Osteocyte (in vitro differentiated cells): ENCODE data around the gene C15orf40. TPM values are rescaled to one million over a fixed set of nuclear protein-coding genes. Genes with fewer than 3 reads are reported as not detected.
A peak's percentile ranks its signal among the peaks of the same experiment; 100 is the strongest.

ENCODE experiments used
- DNase-seq: peaks from one replicate; pipeline ENCODE4 v3.0.0; 2021; ENCODE audit warnings: mixed read lengths; ENCODE audit not compliant: unreplicated experiment; ENCODE audit errors: extremely low spot score
- H3K27ac Mint-ChIP-seq: one replicate; pipeline ENCODE4 v1.8.0; 2021; ENCODE audit warnings: mild to moderate bottlenecking, mixed read lengths; ENCODE audit not compliant: unreplicated experiment
- H3K27me3 Mint-ChIP-seq: one replicate; pipeline ENCODE4 v1.8.0; 2021; ENCODE audit warnings: mixed read lengths; ENCODE audit not compliant: unreplicated experiment
- H3K36me3 Mint-ChIP-seq: one replicate; pipeline ENCODE4 v1.8.0; 2021; ENCODE audit warnings: mixed read lengths; ENCODE audit not compliant: unreplicated experiment
- H3K4me1 Mint-ChIP-seq: one replicate; pipeline ENCODE4 v1.8.0; 2021; ENCODE audit warnings: mixed read lengths; ENCODE audit not compliant: unreplicated experiment
- H3K4me3 Mint-ChIP-seq: one replicate; pipeline ENCODE4 v1.8.0; 2021; ENCODE audit warnings: mild to moderate bottlenecking, moderate library complexity, mixed read lengths; ENCODE audit not compliant: unreplicated experiment
- H3K9me3 Mint-ChIP-seq: one replicate; pipeline ENCODE4 v1.8.0; 2021; ENCODE audit warnings: mixed read lengths; ENCODE audit not compliant: unreplicated experiment
- CTCF ChIP-seq: fragments of 200-600 bp; sonication (generic); IDR thresholded peaks from 2 replicates; pipeline ENCODE4 v1.5.0; 2021; ENCODE audit warnings: antibody characterized with exemption, mild to moderate bottlenecking, moderate library complexity
- total RNA-seq: library from RNA; stranded (reverse); gene quantifications from 2 replicates; pipeline ENCODE4 v1.2.1, GENCODE V29; 2021

C15orf40 gene
- total RNA-seq, 1 donor from 2014 or later = 24.5 TPM

DNA sequence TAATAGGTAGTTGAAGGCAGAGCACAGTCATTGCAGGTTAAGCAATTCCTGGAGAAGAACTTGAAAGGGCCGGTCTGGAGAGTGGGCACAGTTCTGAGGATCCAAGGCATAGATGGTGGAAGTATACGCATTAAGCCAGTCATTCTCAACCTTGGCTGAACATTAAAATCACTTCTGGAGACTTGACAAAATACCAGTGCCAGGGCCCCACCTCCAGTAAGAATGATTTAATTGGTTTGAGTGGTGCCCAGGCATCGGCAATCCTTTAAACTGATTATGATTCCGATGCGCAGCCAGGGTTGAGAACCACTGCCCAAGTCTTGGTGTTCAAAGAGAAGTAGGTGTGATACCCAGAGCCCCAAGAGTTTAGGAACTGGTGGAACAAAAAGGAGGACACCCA is 52.0 kb downstream of the C15orf40 start:
- Mint-ChIP-seq H3K27me3 (no peaks in the 10 kb centered on the region), H3K4me3 (no peak overlapping the region), H3K4me1 (no peaks in the 10 kb centered on the region), H3K9me3 (no peaks in the 10 kb centered on the region), H3K36me3 (no peaks in the 10 kb centered on the region), H3K27ac (no peak overlapping the region)
- TF ChIP-seq CTCF = no peak
- DNase-seq = no peak

DNA sequence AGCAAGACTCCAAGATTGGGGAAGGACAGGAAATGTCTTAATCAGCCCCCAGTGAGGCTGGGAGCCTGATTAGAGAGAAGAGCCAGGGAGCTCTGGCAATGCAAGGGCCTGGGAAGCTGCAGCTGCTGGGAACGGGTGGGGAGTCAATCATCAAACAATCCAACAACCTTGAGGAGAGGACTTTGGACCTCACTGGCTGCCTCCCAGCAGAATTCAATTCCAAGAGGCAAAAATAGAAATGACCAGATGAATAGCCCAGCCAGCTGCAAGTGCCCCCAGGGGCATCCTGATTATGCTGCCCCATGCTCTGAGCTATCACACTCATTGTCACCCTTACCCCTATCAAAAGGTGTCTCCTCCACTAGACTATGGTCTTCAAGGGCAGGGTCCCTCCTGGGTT is 52.8 kb downstream of the C15orf40 start:
- H3K9me3 Mint-ChIP-seq = no peaks in the 10 kb centered on the region
- no peaks in the 10 kb centered on the region for H3K4me1 Mint-ChIP-seq
- no peak overlapping the region for H3K4me3 Mint-ChIP-seq
- H3K27ac Mint-ChIP-seq = no peak overlapping the region
- H3K36me3 Mint-ChIP-seq = no peaks in the 10 kb centered on the region
- DNase-seq = no peak
- no peaks in the 10 kb centered on the region for H3K27me3 Mint-ChIP-seq
- no peak for TF ChIP-seq CTCF

DNA sequence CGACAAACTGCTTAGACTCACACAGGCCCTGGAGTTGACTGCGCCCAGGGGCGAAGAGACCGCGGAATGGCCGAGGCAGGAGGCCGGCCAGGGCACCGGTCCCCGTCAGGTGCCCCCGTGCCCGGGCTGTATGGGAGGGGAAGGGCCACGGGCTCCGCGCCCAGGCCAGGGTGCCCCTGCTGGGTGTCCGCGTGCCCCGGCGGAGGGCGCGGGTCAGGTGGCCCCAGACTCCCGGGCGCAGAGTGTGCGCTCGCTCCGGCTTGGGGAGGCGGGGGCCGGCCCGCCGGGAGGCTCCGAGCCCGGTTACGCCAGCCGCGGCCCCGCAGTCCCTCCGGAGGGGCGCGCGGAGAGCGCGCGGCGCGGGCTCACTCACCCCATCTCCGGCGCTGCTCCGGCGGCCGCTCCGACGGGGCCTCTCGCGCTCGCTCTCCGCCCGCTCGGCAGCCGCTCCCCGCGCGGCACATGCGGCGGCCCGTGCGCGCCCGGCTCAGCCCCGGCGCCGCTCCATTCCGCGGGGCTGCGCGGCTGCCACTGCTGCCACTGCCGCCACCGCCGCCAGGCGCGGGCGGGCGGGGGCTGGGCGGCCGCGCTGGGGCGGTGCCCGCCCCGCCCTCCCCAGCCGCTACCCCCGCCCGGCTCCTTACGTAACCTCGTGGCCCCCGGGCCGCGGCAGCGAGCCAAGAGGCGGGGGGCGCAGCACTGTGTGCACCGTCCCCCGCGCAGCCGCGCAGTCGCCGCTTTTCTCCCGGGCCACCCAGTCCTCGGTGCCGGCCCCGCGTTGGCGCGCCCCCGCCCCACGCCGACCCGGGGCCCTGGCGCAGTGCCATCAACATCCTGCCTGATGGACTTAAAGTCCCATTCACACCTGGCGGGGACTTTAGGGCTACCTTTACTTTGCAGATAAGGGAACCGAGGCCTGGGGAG is 59.0 kb downstream of the C15orf40 start, which contains the start of gene HOMER2:
HOMER2 (minus strand) TSS at position 563 of the 924 bp plus-strand sequence; CDS start at position 378, 185 bp downstream.
- no peak for DNase-seq
- H3K27me3 Mint-ChIP-seq = no peaks in the 10 kb centered on the region
- H3K9me3 Mint-ChIP-seq = no peaks in the 10 kb centered on the region
- no peaks in the 10 kb centered on the region for H3K36me3 Mint-ChIP-seq
- no peak within 1 kb of the TSS for H3K27ac Mint-ChIP-seq
- peak within 1 kb of the TSS; percentile 68 for H3K4me3 Mint-ChIP-seq
- no peak for TF ChIP-seq CTCF
- peaks cover 5% of the 10 kb centered on the region for H3K4me1 Mint-ChIP-seq

DNA sequence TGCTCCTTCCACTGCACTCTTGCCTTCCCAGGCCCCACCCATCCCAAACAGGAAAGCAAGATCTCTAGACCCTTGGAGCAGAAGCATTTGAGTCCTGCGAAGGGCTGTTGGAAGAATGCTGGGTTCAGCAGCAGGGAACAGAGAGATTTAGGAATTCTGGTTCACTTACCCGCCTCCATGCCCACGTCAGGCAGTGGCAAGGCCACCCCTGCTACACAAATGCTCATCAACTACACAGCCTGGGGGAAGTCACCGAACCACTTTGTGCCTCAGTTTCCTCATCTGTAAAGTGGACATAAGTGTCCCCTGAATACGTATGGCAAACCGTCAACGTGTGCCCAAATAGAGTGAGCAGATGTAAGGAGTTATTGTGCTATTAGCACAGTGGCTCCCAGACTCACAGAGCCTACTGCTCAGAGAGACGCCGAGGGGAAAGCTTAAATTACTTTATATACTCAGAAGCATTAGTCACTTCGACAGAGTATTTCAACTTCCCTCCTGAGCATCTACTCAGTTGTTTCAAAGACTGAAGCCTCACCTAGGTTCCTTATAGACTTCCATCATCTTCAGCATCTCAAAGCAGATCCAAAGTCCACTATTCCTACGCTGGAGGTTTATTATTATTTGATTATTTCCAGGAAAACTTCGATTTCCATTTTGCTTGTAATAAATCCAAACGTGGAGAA is 59.8 kb downstream of the C15orf40 start:
- peaks cover 3% of the 10 kb centered on the region for H3K27me3 Mint-ChIP-seq
- H3K4me1 Mint-ChIP-seq = peaks cover 5% of the 10 kb centered on the region
- no peak overlapping the region for H3K27ac Mint-ChIP-seq
- no peaks in the 10 kb centered on the region for H3K9me3 Mint-ChIP-seq
- H3K36me3 Mint-ChIP-seq = no peaks in the 10 kb centered on the region
- DNase-seq = no peak
- peak overlapping the region; percentile 68 for H3K4me3 Mint-ChIP-seq
- no peak for TF ChIP-seq CTCF
